A673 (cell line): ENCODE measurements around the gene GDF9.

Experiments used
- EZH2 ChIP-seq: fragments of 200-600 bp; sonication (generic); IDR thresholded peaks from 2 replicates; pipeline ENCODE4 v1.6.1; 2017; ENCODE audit warnings: borderline replicate concordance, low read depth, mild to moderate bottlenecking, mixed read lengths, antibody characterized with exemption, low read length; ENCODE audit not compliant: poor library complexity, severe bottlenecking
- TF ChIP-seq, protein P1 (sequence below): fragments of 300-800, 200-600 bp; sonication (generic); conservative IDR thresholded peaks from 2 replicates; pipeline ENCODE4 v1.5.1; 2017; ENCODE audit warnings: low read depth, mild to moderate bottlenecking, antibody characterized with exemption, low read length, moderate library complexity, mixed read lengths

DNA sequence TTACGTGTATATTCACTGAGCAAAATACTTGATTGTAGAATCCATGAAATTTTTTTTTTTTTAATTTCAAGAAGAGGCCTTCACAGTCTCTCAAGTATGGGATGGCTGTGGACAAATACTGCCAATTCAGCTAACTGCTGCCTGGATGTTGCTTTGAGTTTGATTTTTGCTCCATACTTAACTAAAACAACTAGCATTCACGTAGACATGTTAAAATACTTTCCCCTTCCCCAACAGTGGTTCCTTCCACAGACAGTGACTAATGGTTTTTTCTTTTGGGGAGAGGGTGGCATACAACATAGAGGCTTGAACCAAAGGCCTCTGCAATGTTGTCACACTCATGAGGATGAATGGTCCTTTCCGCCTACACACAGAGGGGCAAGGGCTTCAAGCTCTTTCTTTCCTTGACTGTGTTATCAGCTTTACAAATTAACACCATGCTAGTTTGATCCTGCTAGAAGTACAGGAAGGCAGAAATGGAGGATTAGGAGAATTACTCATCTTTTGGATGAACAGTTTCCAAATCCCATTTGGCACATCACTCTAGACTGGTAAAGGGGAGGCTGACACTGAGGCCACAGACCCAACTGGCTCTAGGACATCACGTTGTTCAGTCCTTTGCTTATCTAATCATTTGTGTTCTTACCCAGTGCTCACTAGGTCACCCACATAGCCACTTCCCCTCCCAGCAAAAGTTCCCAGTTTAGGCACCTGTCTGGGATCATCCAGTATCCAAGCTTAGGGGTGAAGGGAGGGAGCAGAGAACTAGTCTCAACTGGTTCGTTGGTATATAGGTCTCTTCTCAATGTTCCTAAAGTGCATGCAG, 5.4 kb upstream of the GDF9 start:
- TF ChIP-seq, protein P1, sequence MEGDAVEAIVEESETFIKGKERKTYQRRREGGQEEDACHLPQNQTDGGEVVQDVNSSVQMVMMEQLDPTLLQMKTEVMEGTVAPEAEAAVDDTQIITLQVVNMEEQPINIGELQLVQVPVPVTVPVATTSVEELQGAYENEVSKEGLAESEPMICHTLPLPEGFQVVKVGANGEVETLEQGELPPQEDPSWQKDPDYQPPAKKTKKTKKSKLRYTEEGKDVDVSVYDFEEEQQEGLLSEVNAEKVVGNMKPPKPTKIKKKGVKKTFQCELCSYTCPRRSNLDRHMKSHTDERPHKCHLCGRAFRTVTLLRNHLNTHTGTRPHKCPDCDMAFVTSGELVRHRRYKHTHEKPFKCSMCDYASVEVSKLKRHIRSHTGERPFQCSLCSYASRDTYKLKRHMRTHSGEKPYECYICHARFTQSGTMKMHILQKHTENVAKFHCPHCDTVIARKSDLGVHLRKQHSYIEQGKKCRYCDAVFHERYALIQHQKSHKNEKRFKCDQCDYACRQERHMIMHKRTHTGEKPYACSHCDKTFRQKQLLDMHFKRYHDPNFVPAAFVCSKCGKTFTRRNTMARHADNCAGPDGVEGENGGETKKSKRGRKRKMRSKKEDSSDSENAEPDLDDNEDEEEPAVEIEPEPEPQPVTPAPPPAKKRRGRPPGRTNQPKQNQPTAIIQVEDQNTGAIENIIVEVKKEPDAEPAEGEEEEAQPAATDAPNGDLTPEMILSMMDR, result no peak
- no peak for TF ChIP-seq EZH2
